Measurements from ENCODE around the gene TMEM50B. TPM values are rescaled to one million over a fixed set of nuclear protein-coding genes. Genes with fewer than 3 reads are reported as not detected.
"Not testable (repeated sequence)": the region's sequence is repeated elsewhere in the genome, so short reads cannot be mapped to it uniquely, and the experiment has no call there.

The TMEM50B gene
- total RNA-seq, 1 donor from 2014 or later = 31.6 TPM

DNA sequence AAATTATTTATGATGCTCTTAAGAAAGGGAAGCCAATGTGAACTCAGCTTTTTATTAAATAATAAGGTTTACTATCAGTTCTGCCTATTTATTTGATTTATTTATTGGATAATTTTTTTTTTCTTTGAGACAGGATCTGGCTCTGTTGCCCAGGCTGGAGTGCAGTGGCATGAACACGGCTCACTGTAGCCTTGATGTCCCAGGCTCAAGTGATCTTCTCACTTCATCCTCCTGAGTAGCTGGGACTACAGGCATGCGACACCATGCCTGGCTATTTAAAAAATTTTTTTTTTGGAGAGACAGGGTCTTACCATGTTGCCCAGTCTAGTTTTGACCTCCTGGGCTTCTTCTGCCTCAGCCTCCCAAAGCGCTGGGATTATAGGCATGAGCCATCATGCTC, 32.7 kb upstream of the TMEM50B start:
- Histone ChIP-seq H3K4me3 (ENCODE audit: low read depth, low read length) (no peak overlapping the region), H3K27me3 (ENCODE audit: control insufficient read depth, insufficient read depth, low read length) (no peaks in the 10 kb centered on the region), H3K36me3 (ENCODE audit: control insufficient read depth, insufficient read depth, low read length) (peaks cover 22% of the 10 kb centered on the region)
- FAIRE-seq (no peak), DNase-seq (ENCODE audit: low read depth) (no peak)
- TF ChIP-seq, protein P1, sequence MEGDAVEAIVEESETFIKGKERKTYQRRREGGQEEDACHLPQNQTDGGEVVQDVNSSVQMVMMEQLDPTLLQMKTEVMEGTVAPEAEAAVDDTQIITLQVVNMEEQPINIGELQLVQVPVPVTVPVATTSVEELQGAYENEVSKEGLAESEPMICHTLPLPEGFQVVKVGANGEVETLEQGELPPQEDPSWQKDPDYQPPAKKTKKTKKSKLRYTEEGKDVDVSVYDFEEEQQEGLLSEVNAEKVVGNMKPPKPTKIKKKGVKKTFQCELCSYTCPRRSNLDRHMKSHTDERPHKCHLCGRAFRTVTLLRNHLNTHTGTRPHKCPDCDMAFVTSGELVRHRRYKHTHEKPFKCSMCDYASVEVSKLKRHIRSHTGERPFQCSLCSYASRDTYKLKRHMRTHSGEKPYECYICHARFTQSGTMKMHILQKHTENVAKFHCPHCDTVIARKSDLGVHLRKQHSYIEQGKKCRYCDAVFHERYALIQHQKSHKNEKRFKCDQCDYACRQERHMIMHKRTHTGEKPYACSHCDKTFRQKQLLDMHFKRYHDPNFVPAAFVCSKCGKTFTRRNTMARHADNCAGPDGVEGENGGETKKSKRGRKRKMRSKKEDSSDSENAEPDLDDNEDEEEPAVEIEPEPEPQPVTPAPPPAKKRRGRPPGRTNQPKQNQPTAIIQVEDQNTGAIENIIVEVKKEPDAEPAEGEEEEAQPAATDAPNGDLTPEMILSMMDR (IDR thresholded peaks at IDR 0.05; ENCODE audit: insufficient read depth, low read length, severe bottlenecking) = no peak

DNA sequence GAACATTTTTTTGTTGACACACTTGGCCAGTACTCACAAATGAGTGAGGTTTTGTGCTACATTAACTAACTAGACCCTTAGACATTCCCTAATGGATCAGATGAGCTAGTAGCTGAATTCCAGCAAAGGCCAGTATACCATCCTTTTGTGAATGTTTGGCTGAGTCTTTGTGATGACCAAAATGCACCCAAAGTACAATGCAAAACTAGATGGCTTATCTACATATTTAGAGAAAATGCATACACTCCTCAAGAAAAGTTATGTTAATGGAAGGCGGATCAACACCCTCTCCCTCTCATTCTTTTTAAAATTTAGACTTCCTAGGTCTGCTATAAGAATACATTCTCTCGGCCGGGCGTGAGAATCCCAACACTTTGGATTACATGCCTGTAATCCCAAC, 31.9 kb upstream of the TMEM50B start:
- DNase-seq (ENCODE audit: low read depth) = no peak
- peaks cover 20% of the 10 kb centered on the region for H3K36me3 ChIP-seq (ENCODE audit: control insufficient read depth, insufficient read depth, low read length)
- H3K27me3 ChIP-seq (ENCODE audit: control insufficient read depth, insufficient read depth, low read length) = no peaks in the 10 kb centered on the region
- TF ChIP-seq, protein P1 (IDR thresholded peaks at IDR 0.05; ENCODE audit: insufficient read depth, low read length, severe bottlenecking) = no peak
- FAIRE-seq = no peak
- no peak overlapping the region for H3K4me3 ChIP-seq (ENCODE audit: low read depth, low read length)

DNA sequence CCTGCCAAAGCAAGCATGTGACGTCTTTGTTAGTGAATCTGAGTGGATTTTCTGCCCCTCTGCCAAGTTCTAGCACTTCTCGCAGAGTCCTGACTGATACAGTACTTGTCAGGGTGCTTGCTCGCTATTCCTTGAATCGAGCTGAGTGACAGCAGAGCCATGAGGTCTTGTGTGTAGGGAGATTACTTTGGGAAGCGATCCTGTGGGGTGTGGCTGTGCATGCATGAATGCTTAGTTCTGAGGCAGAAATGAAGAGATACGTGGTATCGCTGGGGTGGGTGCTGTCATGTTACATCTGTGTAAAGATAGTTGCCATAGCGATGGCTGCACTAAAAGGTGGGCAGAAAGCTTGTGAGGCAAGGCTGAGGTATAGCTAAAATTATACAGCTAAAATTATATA, 31.1 kb upstream of the TMEM50B start:
- Histone ChIP-seq H3K36me3 (ENCODE audit: control insufficient read depth, insufficient read depth, low read length) (peaks cover 18% of the 10 kb centered on the region), H3K4me3 (ENCODE audit: low read depth, low read length) (no peak overlapping the region)

GRCh38 chr21:33507003-33507402, 27.2 kb upstream of the TMEM50B start:
- peaks cover 15% of the 10 kb centered on the region for H3K36me3 ChIP-seq (ENCODE audit: control insufficient read depth, insufficient read depth, low read length)
- not testable (repeated sequence) for DNase-seq (ENCODE audit: low read depth); FAIRE-seq; H3K27me3 ChIP-seq (ENCODE audit: control insufficient read depth, insufficient read depth, low read length); H3K4me3 ChIP-seq (ENCODE audit: low read depth, low read length)

More for the DNA sequence above, 31.1 kb upstream of the TMEM50B start:
- DNase-seq (ENCODE audit: low read depth) (no peak), FAIRE-seq (no peak)
- TF ChIP-seq, protein P1 (IDR thresholded peaks at IDR 0.05; ENCODE audit: insufficient read depth, low read length, severe bottlenecking) = no peak
- no peaks in the 10 kb centered on the region for H3K27me3 ChIP-seq (ENCODE audit: control insufficient read depth, insufficient read depth, low read length)

DNA sequence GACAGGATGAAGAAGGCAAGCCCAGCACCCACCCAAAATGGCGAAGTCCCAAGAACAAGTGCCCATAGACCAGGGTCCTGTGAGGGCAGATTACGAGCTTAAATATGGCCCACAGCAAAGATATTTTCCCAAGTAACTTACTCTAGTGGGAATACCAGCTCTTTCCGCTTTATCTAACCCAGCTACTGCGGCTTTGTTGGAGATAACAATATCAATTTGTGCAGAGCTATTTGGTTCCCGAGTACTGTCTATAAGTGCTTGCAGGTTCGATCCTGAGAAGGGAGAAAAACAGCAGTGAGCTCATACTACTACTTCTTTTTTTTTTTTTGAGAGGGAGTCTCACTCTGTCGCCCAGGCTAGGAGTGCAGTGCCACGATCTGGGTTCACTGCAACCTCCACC, 26.1 kb upstream of the TMEM50B start:
- no peak overlapping the region for H3K4me3 ChIP-seq (ENCODE audit: low read depth, low read length)
- TF ChIP-seq, protein P1 (IDR thresholded peaks at IDR 0.05; ENCODE audit: insufficient read depth, low read length, severe bottlenecking) = no peak
- DNase-seq (ENCODE audit: low read depth) (no peak), FAIRE-seq (no peak)
- H3K36me3 ChIP-seq (ENCODE audit: control insufficient read depth, insufficient read depth, low read length) = peaks cover 10% of the 10 kb centered on the region
- H3K27me3 ChIP-seq (ENCODE audit: control insufficient read depth, insufficient read depth, low read length) = no peaks in the 10 kb centered on the region

DNA sequence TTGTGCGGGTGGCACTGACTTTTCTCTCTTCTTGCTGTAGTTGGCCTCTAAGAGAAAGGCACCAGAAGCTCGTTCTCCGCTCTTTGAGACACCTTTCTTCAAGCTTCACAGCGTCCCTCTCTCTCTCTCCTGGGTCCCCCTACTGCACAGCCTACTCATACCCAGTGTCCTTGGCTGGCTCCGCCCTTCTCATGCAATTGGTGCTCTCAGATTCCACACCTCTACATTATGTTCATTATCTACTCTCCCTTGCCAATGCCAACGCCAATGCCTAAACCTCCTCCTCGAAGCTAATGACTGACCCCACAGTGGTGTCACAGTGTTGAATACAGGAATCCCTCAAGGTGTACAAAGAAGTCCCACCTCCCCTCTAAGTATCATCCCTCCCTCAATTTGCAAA, 16.6 kb upstream of the TMEM50B start:
- TF ChIP-seq, protein P1 (IDR thresholded peaks at IDR 0.05; ENCODE audit: insufficient read depth, low read length, severe bottlenecking) = no peak
- no peak overlapping the region for H3K4me3 ChIP-seq (ENCODE audit: low read depth, low read length)
- FAIRE-seq = no peak
- H3K36me3 ChIP-seq (ENCODE audit: control insufficient read depth, insufficient read depth, low read length) = no peaks in the 10 kb centered on the region
- no peaks in the 10 kb centered on the region for H3K27me3 ChIP-seq (ENCODE audit: control insufficient read depth, insufficient read depth, low read length)
- DNase-seq (ENCODE audit: low read depth) = no peak

Data from bronchial epithelial cell (primary cell).